Renal pelvis (tissue), 12 donors: ENCODE measurements around the gene FAM174B. TPM values are rescaled to one million over a fixed set of nuclear protein-coding genes. Genes with fewer than 3 reads are reported as not detected.

ENCODE experiments used
- DNase-seq: peaks from one replicate; pipeline ENCODE4 v3.0.0-alpha.2; 2013
- long read RNA-seq, 16 experiments: transcript quantifications; one replicate each; lab custom pipeline, GENCODE V29; 2026
- polyA plus RNA-seq, 3 donors: library from polyadenylated mRNA; unstranded; fragments of 120-200 nt; gene quantifications; one replicate each; pipeline ENCODE4 v1.2.1, GENCODE V29; 2013; ENCODE audit not compliant: insufficient read length in 3 of 3

FAM174B gene
- 10 to 100 TPM; 31.0 to 35.0 (median 33.3) TPM for polyA plus RNA-seq
- long read RNA-seq, donor 1, transcript FAM174B-201 (3 exons, 2,792 nt): major isoform, 8 of 8 reads
- long read RNA-seq, donor 1, partial matches to known transcripts: 0 of 8 reads
- long read RNA-seq, donor 1, other reads (novel, unspliced or antisense): 0 of 8 reads
- long read RNA-seq, donor 2, transcript FAM174B-201 (3 exons, 2,792 nt): major isoform, 6 of 7 reads
- long read RNA-seq, donor 2, partial matches to known transcripts: 0 of 7 reads
- long read RNA-seq, donor 2, other reads (novel, unspliced or antisense): 0 of 7 reads
- long read RNA-seq, donor 3, transcript FAM174B-201 (3 exons, 2,792 nt): major isoform, 7 of 7 reads
- long read RNA-seq, donor 3, partial matches to known transcripts: 0 of 7 reads
- long read RNA-seq, donor 3, other reads (novel, unspliced or antisense): 0 of 7 reads
- long read RNA-seq, donor 4, transcript FAM174B-201 (3 exons, 2,792 nt): major isoform, 10 of 35 reads
- long read RNA-seq, donor 4, partial matches to known transcripts: 24 of 35 reads
- long read RNA-seq, donor 4, other reads (novel, unspliced or antisense): 0 of 35 reads
- long read RNA-seq, donor 5, transcript FAM174B-201 (3 exons, 2,792 nt): major isoform, 5 of 278 reads
- long read RNA-seq, donor 5, partial matches to known transcripts: 249 of 278 reads
- long read RNA-seq, donor 5, other reads (novel, unspliced or antisense): 24 of 278 reads
- long read RNA-seq, donor 6, transcript FAM174B-201 (3 exons, 2,792 nt): major isoform, 8 of 8 reads
- long read RNA-seq, donor 6, partial matches to known transcripts: 0 of 8 reads
- long read RNA-seq, donor 6, other reads (novel, unspliced or antisense): 0 of 8 reads
- long read RNA-seq, donor 7, partial matches to known transcripts: 0 of 4 reads
- long read RNA-seq, donor 7, other reads (novel, unspliced or antisense): 0 of 4 reads
- long read RNA-seq, donor 8, partial matches to known transcripts: 6 of 8 reads
- long read RNA-seq, donor 8, other reads (novel, unspliced or antisense): 0 of 8 reads
- long read RNA-seq, donor 9, transcript FAM174B-201 (3 exons, 2,792 nt): major isoform, 10 of 10 reads
- long read RNA-seq, donor 9, partial matches to known transcripts: 0 of 10 reads
- long read RNA-seq, donor 9, other reads (novel, unspliced or antisense): 0 of 10 reads
- long read RNA-seq, donor 10, transcript FAM174B-201 (3 exons, 2,792 nt): major isoform, 7 of 8 reads
- long read RNA-seq, donor 10, partial matches to known transcripts: 0 of 8 reads
- long read RNA-seq, donor 10, other reads (novel, unspliced or antisense): 0 of 8 reads
- long read RNA-seq, donor 11, transcript FAM174B-201 (3 exons, 2,792 nt): major isoform, 13 of 13 reads
- long read RNA-seq, donor 11, partial matches to known transcripts: 0 of 13 reads
- long read RNA-seq, donor 11, other reads (novel, unspliced or antisense): 0 of 13 reads
- long read RNA-seq, donor 12, transcript FAM174B-201 (3 exons, 2,792 nt): major isoform, 8 of 8 reads
- long read RNA-seq, donor 12, partial matches to known transcripts: 0 of 8 reads
- long read RNA-seq, donor 12, other reads (novel, unspliced or antisense): 0 of 8 reads
- long read RNA-seq, donor 13, transcript FAM174B-201 (3 exons, 2,792 nt): major isoform, 11 of 11 reads
- long read RNA-seq, donor 13, partial matches to known transcripts: 0 of 11 reads
- long read RNA-seq, donor 13, other reads (novel, unspliced or antisense): 0 of 11 reads
- long read RNA-seq, donor 14: 0 reads
- long read RNA-seq, donor 15: 0 reads
- long read RNA-seq, donor 16, transcript FAM174B-201 (3 exons, 2,792 nt): major isoform, 12 of 575 reads
- long read RNA-seq, donor 16, partial matches to known transcripts: 342 of 575 reads
- long read RNA-seq, donor 16, other reads (novel, unspliced or antisense): 220 of 575 reads

GRCh38 chr15:92655178-92655995 lies at the start of gene FAM174B:
TSS of gene FAM174B (minus strand) at chr15:92655775.
- DNase-seq: peak; percentile 51

- DNase-seq: no peak
Measured at GRCh38 chr15:92696096-92696495, 40.5 kb upstream of the FAM174B start.

- no peak for DNase-seq
Measured at GRCh38 chr15:92693691-92694331, 38.2 kb upstream of the FAM174B start.

- no peak for DNase-seq
Measured at GRCh38 chr15:92690395-92690794, 34.8 kb upstream of the FAM174B start.

DNA sequence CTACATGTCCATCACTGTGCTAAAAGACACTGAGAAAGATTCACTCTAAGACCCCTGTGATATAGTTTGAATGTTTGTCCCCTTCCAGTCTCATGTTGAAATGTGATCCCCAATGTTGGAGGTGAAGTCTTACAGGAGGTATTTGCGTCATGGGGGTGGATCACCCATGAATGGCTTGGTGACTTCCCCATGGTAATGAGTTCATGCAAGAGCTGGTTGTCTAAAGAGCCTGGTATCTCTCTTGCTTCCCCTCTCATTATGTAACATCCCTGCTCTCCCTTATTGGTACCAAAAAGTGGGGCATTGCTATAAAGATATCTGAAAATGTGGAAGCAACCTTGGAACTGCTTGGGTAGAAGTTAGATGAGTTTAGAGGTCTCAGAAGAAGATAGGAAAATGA lies 32.2 kb upstream of the FAM174B start:
- DNase-seq: no peak

- DNase-seq: no peak
Measured at GRCh38 chr15:92687195-92687602, 31.6 kb upstream of the FAM174B start.

- peak; percentile 24 for DNase-seq
Measured at GRCh38 chr15:92683511-92683834, 27.9 kb upstream of the FAM174B start.

DNA sequence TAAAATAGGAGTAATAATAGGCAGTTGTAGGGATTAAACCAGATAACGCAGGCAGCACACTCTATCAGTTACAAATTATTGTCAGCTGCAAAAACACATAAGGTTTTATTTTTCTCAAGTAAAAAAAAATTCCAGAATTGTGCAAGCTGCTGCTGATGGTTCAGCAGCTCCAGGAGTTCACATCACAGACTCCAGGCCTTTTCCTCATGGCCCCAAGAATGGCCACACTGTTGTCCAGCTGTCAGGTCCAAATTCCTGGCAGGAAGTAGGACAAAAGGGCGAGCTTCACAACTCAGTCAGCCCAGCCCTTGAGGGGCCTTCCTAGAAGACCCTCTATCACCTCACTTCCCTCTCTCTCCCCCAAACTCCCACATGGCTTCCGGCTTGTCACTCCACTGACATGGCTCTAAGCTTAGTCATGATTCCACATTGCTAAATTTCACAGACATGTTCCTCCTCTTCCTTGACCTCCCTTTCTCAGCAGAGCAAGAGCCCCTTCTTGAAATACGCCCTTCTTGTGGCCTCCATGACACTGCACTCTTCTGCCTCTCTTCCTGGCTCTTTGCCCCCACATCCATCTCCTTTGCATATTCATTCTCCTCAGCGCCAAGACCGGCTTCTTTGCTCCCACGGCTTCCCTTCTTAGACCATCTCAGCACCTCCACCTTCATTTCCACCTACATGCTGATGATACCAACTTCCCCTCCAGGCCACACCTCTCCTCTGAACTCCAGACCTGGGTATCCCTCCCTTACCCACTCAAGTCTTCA lies 27.4 kb upstream of the FAM174B start:
- DNase-seq: no peak

DNA sequence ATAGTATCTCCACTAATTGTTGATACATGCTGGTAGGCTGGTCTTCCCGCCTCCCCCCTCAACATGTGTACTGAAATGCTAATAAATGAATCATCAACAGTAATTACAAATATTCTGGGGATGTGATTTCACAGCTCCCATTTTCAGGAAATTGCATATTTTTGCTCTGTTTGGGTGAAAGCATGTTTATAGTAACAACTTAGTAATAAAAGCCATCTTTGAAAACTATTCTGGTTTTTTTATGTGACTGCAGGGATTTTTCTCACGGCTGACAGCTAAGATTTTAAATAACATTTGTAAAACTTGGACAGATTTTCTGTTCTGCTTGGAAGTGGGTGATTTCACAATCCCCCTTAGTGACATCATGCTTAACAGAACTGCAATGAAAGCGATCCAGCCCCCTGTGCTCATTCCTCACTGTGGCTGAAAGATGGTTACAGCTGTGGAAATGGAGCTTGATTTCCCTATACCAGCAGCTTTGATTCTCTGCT lies 25.6 kb upstream of the FAM174B start:
- peak; percentile 22 for DNase-seq

DNA sequence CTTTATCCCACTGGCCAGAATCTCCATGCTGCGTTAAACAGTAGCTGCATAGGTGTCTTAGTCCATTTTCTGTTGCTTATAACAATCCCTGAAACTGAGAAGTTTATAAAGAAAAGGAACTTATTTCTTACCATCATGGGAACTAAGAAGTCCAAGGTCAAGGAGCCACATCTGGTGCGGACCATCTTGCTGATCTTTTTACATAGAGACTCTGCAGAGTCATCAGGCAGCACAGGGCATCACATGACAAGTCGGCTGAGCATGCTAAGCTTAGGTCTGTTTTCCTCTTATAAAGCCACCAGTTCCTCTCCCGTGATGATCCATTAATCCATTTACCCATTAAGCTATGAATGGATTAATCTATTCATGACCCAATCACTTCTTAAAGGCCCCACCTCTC lies 22.4 kb upstream of the FAM174B start:
- no peak for DNase-seq

GRCh38 chr15:92676561-92676960 lies 21.0 kb upstream of the FAM174B start:
- DNase-seq: no peak

- DNase-seq: no peak
Measured at GRCh38 chr15:92675485-92675884, 19.9 kb upstream of the FAM174B start.

DNA sequence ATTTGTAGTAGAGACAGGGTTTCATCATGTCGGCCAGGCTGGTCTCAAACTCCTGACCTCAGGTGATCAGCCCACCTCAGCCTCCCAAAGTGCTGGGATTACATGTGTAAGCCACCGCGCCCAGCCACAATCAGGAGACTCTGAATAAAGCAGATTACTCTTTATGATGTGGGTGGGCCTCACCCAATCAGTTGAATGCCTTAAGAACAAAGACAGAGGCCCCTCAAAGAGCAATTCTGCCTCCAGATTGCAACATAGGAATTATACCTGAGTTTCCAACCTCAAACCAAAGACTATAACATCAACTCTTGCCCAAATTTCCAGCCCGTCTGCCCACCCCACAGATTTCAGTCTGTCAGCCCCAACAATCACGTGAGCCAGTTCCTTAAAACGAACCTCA lies 18.8 kb upstream of the FAM174B start:
- DNase-seq: no peak

DNA sequence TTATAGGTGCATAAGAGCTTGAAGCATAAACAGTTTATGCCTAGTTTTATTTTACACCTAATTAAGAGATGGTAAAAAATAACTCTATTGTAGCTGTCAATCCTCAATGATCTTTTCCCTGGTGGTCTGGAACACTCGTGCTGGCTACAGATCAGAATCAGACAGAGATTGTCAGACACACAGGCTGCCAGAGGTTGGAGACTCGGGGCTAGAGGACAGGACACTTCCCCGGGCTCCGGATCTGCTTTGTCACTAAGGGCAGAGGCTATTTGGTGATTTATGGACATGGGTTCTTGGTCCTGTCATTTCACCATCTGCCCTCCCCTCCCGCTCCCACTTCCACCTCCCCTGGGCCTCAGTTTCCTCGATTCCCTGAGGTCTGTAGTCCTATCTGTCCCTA lies 16.5 kb upstream of the FAM174B start:
- no peak for DNase-seq

- no peak for DNase-seq
Measured at GRCh38 chr15:92671406-92671805, 15.8 kb upstream of the FAM174B start.

DNA sequence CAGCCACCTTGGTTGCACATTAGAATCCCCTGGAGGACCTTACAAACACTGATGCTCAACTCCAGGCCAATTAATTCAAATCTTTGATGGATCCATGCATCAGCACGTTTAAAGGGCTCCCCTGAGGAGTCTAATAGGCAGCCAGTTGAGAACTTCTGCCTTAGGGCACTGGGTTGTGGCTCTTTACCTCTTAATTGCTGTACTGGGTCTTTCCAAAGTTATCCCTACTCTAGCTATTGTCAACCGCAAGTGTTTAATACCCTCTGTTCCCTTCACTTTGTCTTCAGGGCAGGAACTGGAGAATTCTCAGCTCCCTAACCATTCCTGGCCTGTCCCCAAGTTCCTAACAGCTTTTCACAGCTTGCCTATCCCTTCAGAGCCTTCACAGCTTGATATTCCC lies 15.0 kb upstream of the FAM174B start:
- no peak for DNase-seq

- no peak for DNase-seq
Measured at GRCh38 chr15:92669432-92669831, 13.9 kb upstream of the FAM174B start.

GRCh38 chr15:92668620-92669019 lies 13.0 kb upstream of the FAM174B start:
- no peak for DNase-seq
